Fibroblast of gingiva (primary cell): ENCODE data around the gene COL18A1.
"Not testable (repeated sequence)": the region's sequence is repeated elsewhere in the genome, so short reads cannot be mapped to it uniquely, and the experiment has no call there.

ENCODE experiments used
- DNase-seq: peaks from one replicate; pipeline ENCODE4 v3.0.0-alpha.2; 2011; ENCODE audit warnings: low read depth

COL18A1 gene

GRCh38 chr21:45404730-45405270 lies at the start of gene COL18A1:
Gene COL18A1, plus strand, starts transcription at chr21:45405165. Its CDS starts 66 bp downstream, at chr21:45405231.
- peak; percentile 17 for DNase-seq

- no peak for DNase-seq
Measured at GRCh38 chr21:45355573-45355972, 49.4 kb upstream of the COL18A1 start.

GRCh38 chr21:45356251-45356650 lies 48.7 kb upstream of the COL18A1 start:
- DNase-seq: no peak

GRCh38 chr21:45356653-45357435 lies 48.1 kb upstream of the COL18A1 start:
- DNase-seq: no peak

- DNase-seq: peak; percentile 59
Measured at GRCh38 chr21:45357436-45358260, 47.3 kb upstream of the COL18A1 start.

- DNase-seq: no peak
Measured at GRCh38 chr21:45358261-45358670, 46.7 kb upstream of the COL18A1 start.

GRCh38 chr21:45358711-45359310 lies 46.2 kb upstream of the COL18A1 start:
- DNase-seq: no peak

- DNase-seq: no peak
Measured at GRCh38 chr21:45359451-45360217, 45.3 kb upstream of the COL18A1 start.

- no peak for DNase-seq
Measured at GRCh38 chr21:45361033-45361997, 43.6 kb upstream of the COL18A1 start.

- no peak for DNase-seq
Measured at GRCh38 chr21:45362077-45362747, 42.8 kb upstream of the COL18A1 start.

- DNase-seq: no peak
Measured at GRCh38 chr21:45362748-45363145, 42.2 kb upstream of the COL18A1 start.

- DNase-seq: not testable (repeated sequence)
Measured at GRCh38 chr21:45363272-45363671, 41.7 kb upstream of the COL18A1 start.

- peak; percentile 97 for DNase-seq
Measured at GRCh38 chr21:45363921-45364467, 41.0 kb upstream of the COL18A1 start.

- DNase-seq: peak; percentile 64
Measured at GRCh38 chr21:45364468-45365185, 40.3 kb upstream of the COL18A1 start.

- no peak for DNase-seq
Measured at GRCh38 chr21:45365186-45365607, 39.8 kb upstream of the COL18A1 start.

- peak; percentile 34 for DNase-seq
Measured at GRCh38 chr21:45365608-45366241, 39.2 kb upstream of the COL18A1 start.

- no peak for DNase-seq
Measured at GRCh38 chr21:45366476-45366875, 38.5 kb upstream of the COL18A1 start.

- DNase-seq: peak; percentile 80
Measured at GRCh38 chr21:45366931-45367401, 38.0 kb upstream of the COL18A1 start.
